ENCODE results near the gene SLC5A2.

- no peak for TF ChIP-seq CTCF (IDR thresholded peaks at IDR 0.05)
- TF ChIP-seq POLR2A (IDR thresholded peaks at IDR 0.05), result no peak
- TF ChIP-seq POLR2AphosphoS5 (IDR thresholded peaks at IDR 0.05), result no peak
- TF ChIP-seq EP300 (IDR thresholded peaks at IDR 0.05), result no peak
These were observed 29.4 kb upstream of the SLC5A2 start for GRCh38 chr16:31453255-31454204.
